HG03354 (cell line): ENCODE data around the gene SNED1.
A peak's percentile ranks its signal among the peaks of the same experiment; 100 is the strongest.
"Not testable (repeated sequence)": the region's sequence is repeated elsewhere in the genome, so short reads cannot be mapped to it uniquely, and the experiment has no call there.

Experiments
- ATAC-seq: cut with Tn5 transposase; IDR thresholded peaks from one replicate; pipeline ENCODE4 v1.9.1; 2021; ENCODE audit warnings: mild to moderate bottlenecking; ENCODE audit not compliant: unreplicated experiment, poor library complexity, severe bottlenecking

SNED1 gene

GRCh38 chr2:241091734-241092445 lies 93.5 kb downstream of the SNED1 start:
- ATAC-seq, result no peak

GRCh38 chr2:241092677-241093076 lies 94.3 kb downstream of the SNED1 start:
- no peak for ATAC-seq

- ATAC-seq, result not testable (repeated sequence)
Measured at GRCh38 chr2:241093133-241093781, 94.8 kb downstream of the SNED1 start.

GRCh38 chr2:241094172-241094571 lies 95.8 kb downstream of the SNED1 start:
- no peak for ATAC-seq

GRCh38 chr2:241094924-241095420 lies 96.6 kb downstream of the SNED1 start:
- no peak for ATAC-seq

GRCh38 chr2:241095594-241096290 lies 97.3 kb downstream of the SNED1 start:
- no peak for ATAC-seq

- ATAC-seq, result peak; percentile 55
Measured at GRCh38 chr2:241096979-241097378, 98.6 kb downstream of the SNED1 start.

GRCh38 chr2:241099246-241099645 lies 100.8 kb downstream of the SNED1 start:
- no peak for ATAC-seq

- peak; percentile 94 for ATAC-seq
Measured at GRCh38 chr2:241102239-241102803, 103.9 kb downstream of the SNED1 start, which contains the start of gene MTERF4. Gene MTERF4, minus strand, starts transcription at chr2:241102287. Its CDS starts 14 bp downstream, at chr2:241102273.

- ATAC-seq, result no peak
Measured at GRCh38 chr2:241103176-241103595, 104.8 kb downstream of the SNED1 start.

- ATAC-seq, result not testable (repeated sequence)
Measured at GRCh38 chr2:241104611-241105010, 106.2 kb downstream of the SNED1 start.

GRCh38 chr2:241105641-241106040 lies 107.2 kb downstream of the SNED1 start:
- ATAC-seq, result no peak

- no peak for ATAC-seq
Measured at GRCh38 chr2:241107031-241107783, 108.8 kb downstream of the SNED1 start.

GRCh38 chr2:241108271-241109209 lies 110.1 kb downstream of the SNED1 start:
- ATAC-seq, result no peak

- ATAC-seq, result no peak
Measured at GRCh38 chr2:241109210-241110088, 111.0 kb downstream of the SNED1 start.

- no peak for ATAC-seq
Measured at GRCh38 chr2:241110089-241110606, 111.7 kb downstream of the SNED1 start.
